Esophagus muscularis mucosa (tissue), 4 donors: ENCODE measurements around the gene ASF1A. TPM values are rescaled to one million over a fixed set of nuclear protein-coding genes. Genes with fewer than 3 reads are reported as not detected.

ENCODE experiments used
- DNase-seq: peaks from one replicate; pipeline ENCODE4 v3.0.0-alpha.2; 2017; ENCODE audit errors: extremely low spot score
- H3K27ac ChIP-seq, 4 donors: fragments of 200-600 bp; sonication (generic); replicated peaks in 1 of 4; 1 replicate in 3 of 4; 2 replicates in 1 of 4; pipeline ENCODE4 v1.5.1; 2016 to 2019; ENCODE audit warnings: mild to moderate bottlenecking in 1 of 4
- H3K27me3 ChIP-seq, 4 donors: fragments of 200-600 bp; sonication (generic); one replicate each; pipeline versions ENCODE4 v1.5.1 to v1.6.0; 2016 to 2019
- H3K36me3 ChIP-seq, 4 donors: fragments of 200-600 bp; sonication (generic); one replicate each; pipeline ENCODE4 v1.5.1; 2016 to 2019
- H3K4me1 ChIP-seq, 4 donors: fragments of 200-600 bp; sonication (generic); one replicate each; pipeline ENCODE4 v1.5.1; 2016 to 2019
- H3K4me3 ChIP-seq, 4 donors: fragments of 200-600 bp; sonication (generic); 1 replicate in 2 of 4; 2 replicates in 2 of 4; pipeline ENCODE4 v1.5.1; 2016 to 2019; ENCODE audit warnings: mild to moderate bottlenecking in 4 of 4, moderate library complexity in 1 of 4
- H3K9me3 ChIP-seq, 4 donors: fragments of 200-600 bp; sonication (generic); 1 replicate in 3 of 4; 2 replicates in 1 of 4; pipeline ENCODE4 v1.5.1; 2016 to 2019
- CTCF ChIP-seq, 3 experiments: fragments of 200-600 bp in 2 of 3; fragments of 450-650 bp in 1 of 3; sonication (generic) in 2 of 3; IDR thresholded peaks; one replicate each; pipeline ENCODE4 v1.5.1; 2017 to 2019; ENCODE audit warnings: antibody characterized with exemption in 3 of 3, mild to moderate bottlenecking in 2 of 3, moderate library complexity in 1 of 3
- EP300 ChIP-seq: sonication (generic); formaldehyde crosslinking; IDR thresholded peaks from one replicate; pipeline ENCODE4 v1.6.1; 2017; ENCODE audit warnings: antibody characterized with exemption
- POLR2A ChIP-seq: fragments of 450-650 bp; IDR thresholded peaks from one replicate; pipeline ENCODE4 v1.6.1; 2017; ENCODE audit warnings: antibody characterized with exemption, moderate library complexity, mild to moderate bottlenecking, low read depth
- POLR2AphosphoS5 ChIP-seq, 2 donors: sonication (generic); formaldehyde crosslinking; IDR thresholded peaks; one replicate each; pipeline ENCODE4 v1.6.1; 2017; ENCODE audit warnings: antibody characterized with exemption in 2 of 2
- WGBS: methylation state at CpG from one replicate; pipeline ENCODE4 v1.1.5; 2018; 5-methylcytosine and 5-hydroxymethylcytosine counted together
- intact Hi-C: fragments of 100-400 bp; cut with DNase I; formaldehyde crosslinking; loops from one replicate; pipeline ENCODE4 v1.15.1; 2023
- total RNA-seq, 4 donors: library from RNA; depleted of rRNA; stranded (reverse); fragments of >200 nt; gene quantifications; one replicate each; pipeline versions ENCODE4 v1.1.0 to v1.2.1, GENCODE V29; 2016

The ASF1A gene
- total RNA-seq, 4 donors from 2014 or later = 6.6 to 13.7 (median 10.9) TPM

GRCh38 chr6:118881440-118882313 is 12.3 kb upstream of the ASF1A start:
- intact Hi-C loops = no loop called here
- DNase-seq = no peak
- WGBS = 89% methylated on average over 9 of the region's 9 CpGs
- peaks cover 0 to 6% (median 2%) of the 10 kb centered on the region in 4 donors for H3K4me1 ChIP-seq
- no peak overlapping the region for H3K27ac ChIP-seq
- H3K4me3 ChIP-seq = no peak overlapping the region
- H3K9me3 ChIP-seq = no peaks in the 10 kb centered on the region
- H3K27me3 ChIP-seq = no peaks in the 10 kb centered on the region
- TF ChIP-seq CTCF (IDR thresholded peaks at IDR 0.05) = no peak
- no peak for TF ChIP-seq EP300
- TF ChIP-seq POLR2AphosphoS5 (IDR thresholded peaks at IDR 0.05) = no peak
- no peak for TF ChIP-seq POLR2A
- no peaks in the 10 kb centered on the region for H3K36me3 ChIP-seq

GRCh38 chr6:118882314-118882905 is 11.5 kb upstream of the ASF1A start:
- Histone ChIP-seq H3K27me3 (no peaks in the 10 kb centered on the region), H3K9me3 (no peaks in the 10 kb centered on the region), H3K4me1 (peaks cover 0 to 5% (median under 1%) of the 10 kb centered on the region in 4 donors), H3K4me3 (no peak overlapping the region), H3K27ac (no peak overlapping the region), H3K36me3 (no peaks in the 10 kb centered on the region)
- TF ChIP-seq CTCF (IDR thresholded peaks at IDR 0.05) (no peak), POLR2AphosphoS5 (IDR thresholded peaks at IDR 0.05) (no peak), EP300 (no peak), POLR2A (no peak)
- DNase-seq = no peak
- intact Hi-C loops = no loop called here
- WGBS = 88% methylated on average over 4 of the region's 4 CpGs

- WGBS = 97% methylated on average over 6 of the region's 6 CpGs
- no peak for DNase-seq
- Histone ChIP-seq H3K4me1 (peaks cover 0 to 8% (median 5%) of the 10 kb centered on the region in 4 donors), H3K36me3 (no peaks in the 10 kb centered on the region), H3K9me3 (no peaks in the 10 kb centered on the region), H3K27ac (no peak overlapping the region), H3K4me3 (no peak overlapping the region), H3K27me3 (no peaks in the 10 kb centered on the region)
- TF ChIP-seq EP300 (no peak), POLR2AphosphoS5 (IDR thresholded peaks at IDR 0.05) (no peak), POLR2A (no peak), CTCF (IDR thresholded peaks at IDR 0.05) (no peak)
- intact Hi-C loops = no loop called here
Measured at GRCh38 chr6:118886641-118887040, 7.3 kb upstream of the ASF1A start.

- Histone ChIP-seq H3K27ac (no peak overlapping the region), H3K9me3 (no peaks in the 10 kb centered on the region), H3K27me3 (no peaks in the 10 kb centered on the region), H3K36me3 (no peaks in the 10 kb centered on the region), H3K4me1 (peaks cover 4 to 23% (median 18%) of the 10 kb centered on the region in 4 donors), H3K4me3 (no peak overlapping the region)
- no peak for DNase-seq
- 93% methylated on average over 4 of the region's 4 CpGs for WGBS
- no peak for TF ChIP-seq POLR2A
- no peak for TF ChIP-seq EP300
- TF ChIP-seq POLR2AphosphoS5 (IDR thresholded peaks at IDR 0.05) = no peak
- TF ChIP-seq CTCF (IDR thresholded peaks at IDR 0.05) = no peak
- intact Hi-C loops = no loop called here
Measured at GRCh38 chr6:118889163-118889562, 4.8 kb upstream of the ASF1A start.
